Left ventricle myocardium superior (tissue), 1 donor: ENCODE data around the gene ITGA2B. TPM values are rescaled to one million over a fixed set of nuclear protein-coding genes. Genes with fewer than 3 reads are reported as not detected.
A peak's percentile ranks its signal among the peaks of the same experiment; 100 is the strongest.
"Not testable (repeated sequence)": the region's sequence is repeated elsewhere in the genome, so short reads cannot be mapped to it uniquely, and the experiment has no call there.

Experiments
- ATAC-seq: fragments of 200-7000 bp; cut with Tn5 transposase; one replicate; pipeline ENCODE4 v1.9.1; 2020; ENCODE audit warnings: mild to moderate bottlenecking, moderate library complexity
- DNase-seq: peaks from one replicate; pipeline ENCODE4 v3.0.0-alpha.2; 2020
- intact Hi-C: fragments of 100-400 bp; cut with micrococcal nuclease; formaldehyde crosslinking; loops from one replicate; pipeline ENCODE4 v1.11.0; 2022
- total RNA-seq: library from RNA; stranded (reverse); fragmentation: NEBNext Ultra II Directional; extraction: Animal tissue kit (Norgen Biotek cat#: 25700); gene quantifications from one replicate; pipeline ENCODE4 v1.2.1, GENCODE V29; 2021
- donor health status: DM: no; HTN: yes; CAD: no; lungs with severe emphysema.

The ITGA2B gene
- total RNA-seq, 1 donor from 2014 or later = 0.72 TPM

- intact Hi-C loops = no loop called here
- ATAC-seq = no peak
Measured at GRCh38 chr17:44358066-44358465, 31.4 kb downstream of the ITGA2B start.

GRCh38 chr17:44356241-44356640 lies 33.2 kb downstream of the ITGA2B start:
- no peak for DNase-seq

More at GRCh38 chr17:44358066-44358465, 31.4 kb downstream of the ITGA2B start:
- DNase-seq = no peak

GRCh38 chr17:44355642-44356099 lies 33.8 kb downstream of the ITGA2B start:
- no peak for ATAC-seq
- intact Hi-C loops = no loop called here
- no peak for DNase-seq

More at GRCh38 chr17:44356241-44356640, 33.2 kb downstream of the ITGA2B start:
- intact Hi-C loops = no loop called here
- no peak for ATAC-seq

GRCh38 chr17:44354582-44355561 lies 34.6 kb downstream of the ITGA2B start:
- ATAC-seq (no peak), DNase-seq (peak; percentile 78)
- intact Hi-C loops = no loop called here

GRCh38 chr17:44353672-44354331 lies 35.6 kb downstream of the ITGA2B start:
- ATAC-seq (peak; percentile 42), DNase-seq (peak; percentile 69)
- intact Hi-C loops = no loop called here

- ATAC-seq (no peak), DNase-seq (no peak)
- intact Hi-C loops = no loop called here
Measured at GRCh38 chr17:44352828-44353671, 36.4 kb downstream of the ITGA2B start.

- ATAC-seq (no peak), DNase-seq (no peak)
- intact Hi-C loops = no loop called here
Measured at GRCh38 chr17:44351961-44352827, 37.3 kb downstream of the ITGA2B start.

GRCh38 chr17:44351464-44351863 lies 38.0 kb downstream of the ITGA2B start:
- intact Hi-C loops = no loop called here
- ATAC-seq = no peak
- no peak for DNase-seq

GRCh38 chr17:44350733-44351226 lies 38.7 kb downstream of the ITGA2B start:
- ATAC-seq (peak; percentile 66), DNase-seq (peak; percentile 83)
- intact Hi-C loops = no loop called here

- intact Hi-C loops = no loop called here
- DNase-seq (no peak), ATAC-seq (no peak)
Measured at GRCh38 chr17:44349553-44350070, 39.8 kb downstream of the ITGA2B start.

GRCh38 chr17:44348988-44349364 lies 40.5 kb downstream of the ITGA2B start:
- DNase-seq = no peak
- intact Hi-C loops = no loop called here
- ATAC-seq = no peak

GRCh38 chr17:44348234-44348987 lies 41.0 kb downstream of the ITGA2B start:
- ATAC-seq (no peak), DNase-seq (no peak)
- intact Hi-C loops = no loop called here

GRCh38 chr17:44347206-44348055 lies 42.0 kb downstream of the ITGA2B start:
- ATAC-seq, DNase-seq, intact Hi-C loops: not testable (repeated sequence)

- DNase-seq (no peak), ATAC-seq (no peak)
- intact Hi-C loops = no loop called here
Measured at GRCh38 chr17:44346064-44346844, 43.2 kb downstream of the ITGA2B start.

- intact Hi-C loops = no loop called here
- ATAC-seq = peak; percentile 29
- no peak for DNase-seq
Measured at GRCh38 chr17:44345454-44346026, 43.9 kb downstream of the ITGA2B start.
